Measurements from ENCODE around the gene LRRC8C. TPM values are rescaled to one million over a fixed set of nuclear protein-coding genes. Genes with fewer than 3 reads are reported as not detected.

LRRC8C gene
- total and polyA plus RNA-seq, 4 donors = 0.63 to 3.5 (median 1.5) TPM

GRCh38 chr1:89666640-89667039 lies 33.7 kb downstream of the LRRC8C start (continued):
- TF ChIP-seq, protein P1, sequence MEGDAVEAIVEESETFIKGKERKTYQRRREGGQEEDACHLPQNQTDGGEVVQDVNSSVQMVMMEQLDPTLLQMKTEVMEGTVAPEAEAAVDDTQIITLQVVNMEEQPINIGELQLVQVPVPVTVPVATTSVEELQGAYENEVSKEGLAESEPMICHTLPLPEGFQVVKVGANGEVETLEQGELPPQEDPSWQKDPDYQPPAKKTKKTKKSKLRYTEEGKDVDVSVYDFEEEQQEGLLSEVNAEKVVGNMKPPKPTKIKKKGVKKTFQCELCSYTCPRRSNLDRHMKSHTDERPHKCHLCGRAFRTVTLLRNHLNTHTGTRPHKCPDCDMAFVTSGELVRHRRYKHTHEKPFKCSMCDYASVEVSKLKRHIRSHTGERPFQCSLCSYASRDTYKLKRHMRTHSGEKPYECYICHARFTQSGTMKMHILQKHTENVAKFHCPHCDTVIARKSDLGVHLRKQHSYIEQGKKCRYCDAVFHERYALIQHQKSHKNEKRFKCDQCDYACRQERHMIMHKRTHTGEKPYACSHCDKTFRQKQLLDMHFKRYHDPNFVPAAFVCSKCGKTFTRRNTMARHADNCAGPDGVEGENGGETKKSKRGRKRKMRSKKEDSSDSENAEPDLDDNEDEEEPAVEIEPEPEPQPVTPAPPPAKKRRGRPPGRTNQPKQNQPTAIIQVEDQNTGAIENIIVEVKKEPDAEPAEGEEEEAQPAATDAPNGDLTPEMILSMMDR (IDR thresholded peaks at IDR 0.05; ENCODE audit: low read depth, low read length, missing input control) = no peak
- TF ChIP-seq RXRA (IDR thresholded peaks at IDR 0.05) = no peak
- TF ChIP-seq FOXA2 (IDR thresholded peaks at IDR 0.05) = no peak
- TF ChIP-seq EGR1 (IDR thresholded peaks at IDR 0.05; ENCODE audit: low read depth in 2 of 2) = no peak
- no peak for TF ChIP-seq SP1 (IDR thresholded peaks at IDR 0.05)
- TF ChIP-seq GABPA (IDR thresholded peaks at IDR 0.05 in 1 of 2, conservative IDR thresholded peaks at IDR 0.05 in 1 of 2) = no peak
- no peak for TF ChIP-seq NR2F2 (IDR thresholded peaks at IDR 0.05)
- no peak for TF ChIP-seq FOXA1 (IDR thresholded peaks at IDR 0.05)
- TF ChIP-seq TAF1 (conservative IDR thresholded peaks at IDR 0.05) = no peak
- TF ChIP-seq JUND (IDR thresholded peaks at IDR 0.05) = no peak
- TF ChIP-seq HNF4A (conservative IDR thresholded peaks at IDR 0.05) = no peak

- no peak for DNase-seq (ENCODE audit: low spot score)
- WGBS = 56% methylated on average over 1 of the region's 1 CpG
- Histone ChIP-seq H3K4me3 (ENCODE audit: low read depth in 1 of 3, low read length in 3 of 3) (no peak overlapping the region), H3K9me3 (ENCODE audit: control insufficient read depth in 4 of 4, low read length in 3 of 4) (peaks cover 0 to 3% (median 0%) of the 10 kb centered on the region in 4 donors), H3K36me3 (ENCODE audit: control insufficient read depth in 4 of 4, insufficient read depth in 3 of 4, low read depth in 1 of 4, low read length in 3 of 4) (no peaks in the 10 kb centered on the region), H3K27me3 (ENCODE audit: control insufficient read depth in 4 of 4, insufficient read depth in 4 of 4, low read length in 3 of 4) (no peaks in the 10 kb centered on the region), H3K4me1 (ENCODE audit: control insufficient read depth in 4 of 4, insufficient read depth in 4 of 4, low read length in 3 of 4) (peaks cover 0 to 3% (median 0%) of the 10 kb centered on the region in 4 donors), H3K9ac (ENCODE audit: low read depth in 1 of 2, low read length in 2 of 2) (no peak overlapping the region), H3K27ac (ENCODE audit: low read depth in 1 of 2, low read length in 2 of 2) (no peak overlapping the region)
- TF ChIP-seq RXRA (IDR thresholded peaks at IDR 0.05) = no peak
- no peak for TF ChIP-seq TAF1 (conservative IDR thresholded peaks at IDR 0.05)
- TF ChIP-seq ATF3 (IDR thresholded peaks at IDR 0.05) = no peak
- no peak for TF ChIP-seq NR2F2 (IDR thresholded peaks at IDR 0.05)
Observed at GRCh38 chr1:89667691-89668090, 34.8 kb downstream of the LRRC8C start.

- Histone ChIP-seq H3K4me1 (ENCODE audit: control insufficient read depth in 4 of 4, insufficient read depth in 4 of 4, low read length in 3 of 4) (peaks cover 0 to 3% (median 0%) of the 10 kb centered on the region in 4 donors), H3K36me3 (ENCODE audit: control insufficient read depth in 4 of 4, insufficient read depth in 3 of 4, low read depth in 1 of 4, low read length in 3 of 4) (no peaks in the 10 kb centered on the region), H3K27ac (ENCODE audit: low read depth in 1 of 2, low read length in 2 of 2) (no peak overlapping the region), H3K9me3 (ENCODE audit: control insufficient read depth in 4 of 4, low read length in 3 of 4) (peaks cover 0 to 3% (median 0%) of the 10 kb centered on the region in 4 donors), H3K27me3 (ENCODE audit: control insufficient read depth in 4 of 4, insufficient read depth in 4 of 4, low read length in 3 of 4) (no peaks in the 10 kb centered on the region), H3K9ac (ENCODE audit: low read depth in 1 of 2, low read length in 2 of 2) (no peak overlapping the region), H3K4me3 (ENCODE audit: low read depth in 1 of 3, low read length in 3 of 3) (no peak overlapping the region)
- 82% methylated on average over 3 of the region's 3 CpGs for WGBS
- DNase-seq (ENCODE audit: low spot score) = no peak
- TF ChIP-seq RAD21 (IDR thresholded peaks at IDR 0.05) (no peak), ATF3 (IDR thresholded peaks at IDR 0.05) (no peak), HNF4G (IDR thresholded peaks at IDR 0.05) (no peak), FOXA1 (IDR thresholded peaks at IDR 0.05) (no peak), REST (IDR thresholded peaks at IDR 0.05) (no peak), HNF4A (conservative IDR thresholded peaks at IDR 0.05) (no peak)
- TF ChIP-seq, protein P1 (IDR thresholded peaks at IDR 0.05; ENCODE audit: low read depth, low read length, missing input control) = no peak
Observed at GRCh38 chr1:89668961-89669360, 36.0 kb downstream of the LRRC8C start.

Data from liver (tissue), 9 donors.